H1 (cell line): ENCODE results near the gene CARD14. TPM values are rescaled to one million over a fixed set of nuclear protein-coding genes. Genes with fewer than 3 reads are reported as not detected.

Source experiments
- ATF2 ChIP-seq: IDR thresholded peaks from 2 replicates; pipeline ENCODE4 v1.6.1; 2012; ENCODE audit warnings: low read length, inconsistent platforms
- BCL11A ChIP-seq, 2 experiments: IDR thresholded peaks; one replicate each; pipeline ENCODE4 v1.6.1; 2011; ENCODE audit warnings: low read depth in 2 of 2, low read length in 2 of 2, mild to moderate bottlenecking in 2 of 2
- CBX8 ChIP-seq: fragments of 300-800, 300-1000 bp; sonication (generic); IDR thresholded peaks from 2 replicates; pipeline ENCODE4 v1.7.1; 2016; ENCODE audit warnings: low read depth, low read length, borderline replicate concordance
- JUN ChIP-seq: IDR thresholded peaks from 2 replicates; pipeline ENCODE4 v1.6.1; 2011; ENCODE audit warnings: low read depth, mild to moderate bottlenecking, improper control_type of control experiment, low read length
- SIRT6 ChIP-seq: IDR thresholded peaks from one replicate; pipeline ENCODE4 v1.7.1; 2012; ENCODE audit warnings: low read length, inconsistent platforms
- SIX5 ChIP-seq: IDR thresholded peaks from 2 replicates; pipeline ENCODE4 v1.6.1; 2011; ENCODE audit warnings: mild to moderate bottlenecking, low read depth, low read length
- SP4 ChIP-seq: IDR thresholded peaks from 2 replicates; pipeline ENCODE4 v1.6.1; 2012; ENCODE audit warnings: low read length, inconsistent platforms
- SUZ12 ChIP-seq: fragments of 200-600 bp; sonication (generic); IDR thresholded peaks from 2 replicates; pipeline ENCODE4 v1.6.1; 2012; ENCODE audit warnings: mild to moderate bottlenecking, inconsistent platforms, low read length, moderate library complexity, mixed read lengths
- USF2 ChIP-seq: IDR thresholded peaks from 2 replicates; pipeline ENCODE4 v1.6.1; 2011; ENCODE audit warnings: low read length, improper control_type of control experiment
- ZNF274 ChIP-seq: IDR thresholded peaks from 2 replicates; pipeline ENCODE4 v1.7.0; 2012; ENCODE audit warnings: low read length, borderline replicate concordance; ENCODE audit errors: extremely low read depth
- polyA plus RNA-seq, 7 experiments: library from polyadenylated mRNA; depleted of rRNA in 3 of 7; stranded (reverse) in 5 of 7; unstranded in 2 of 7; fragments of >200 nt in 5 of 7; fragments of 200-250 nt in 2 of 7; gene quantifications; 1 replicate in 5 of 7; 2 replicates in 1 of 7; 4 replicates in 1 of 7; pipeline versions ENCODE4 v1.2.1 to v1.2.3, GENCODE V29; 2011 to 2013; ENCODE audit warnings: missing spikeins in 2 of 7, mixed read lengths in 2 of 7
- total RNA-seq: library from RNA; stranded (reverse); fragmentation: NEBNext Ultra II Directional; extraction: Animal tissue kit (Norgen Biotek cat#: 25700); gene quantifications from 2 replicates; pipeline ENCODE4 v1.2.1, GENCODE V29; 2021

CARD14 gene
- total and polyA plus RNA-seq, 2 of the 8 experiments (the other 6 are each of a cell fraction or from before 2014, with no cell fraction given), result 0.08 TPM; not detected in 1

GRCh38 chr17:80195141-80195540 lies 25.3 kb downstream of the CARD14 start (continued):
- TF ChIP-seq ATF2 (no peak), SIRT6 (no peak), USF2 (no peak), CBX8 (no peak), SIX5 (no peak), SUZ12 (no peak), BCL11A (IDR thresholded peaks at IDR 0.05; ENCODE audit: low read depth in 2 of 2, low read length in 2 of 2) (no peak), JUN (no peak), ZNF274 (no peak), SP4 (no peak)
- TF ChIP-seq, all 59 proteins: peak for 0
